ENCODE data around the gene ATP8A2. TPM values are rescaled to one million over a fixed set of nuclear protein-coding genes. Genes with fewer than 3 reads are reported as not detected.

The ATP8A2 gene
- total RNA-seq, 1 experiment from 2014 or later: not detected

DNA sequence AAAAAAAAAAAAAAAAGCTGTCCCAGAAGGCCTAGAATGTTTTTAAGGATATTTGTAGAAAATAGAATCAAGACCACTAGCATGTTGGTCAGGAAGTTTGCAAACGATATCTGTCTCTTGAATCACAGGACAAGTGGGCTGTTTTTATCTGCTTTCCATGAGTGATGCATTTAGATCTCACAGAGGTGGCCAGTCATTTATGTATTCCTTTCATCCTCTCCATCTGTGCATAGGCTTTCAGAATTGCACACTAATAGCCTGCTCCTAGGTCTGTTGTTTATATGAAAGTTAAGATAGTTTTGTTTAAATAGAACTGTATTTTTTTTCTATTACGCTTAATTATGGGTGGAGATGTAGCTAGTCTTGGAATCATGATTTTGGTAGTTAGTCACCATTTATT lies 390.5 kb downstream of the ATP8A2 start:
- TF ChIP-seq SIN3A (IDR thresholded peaks at IDR 0.05; ENCODE audit: borderline replicate concordance, insufficient read depth, low read depth, low read length) (no peak), TCF7L2 (IDR thresholded peaks at IDR 0.05; ENCODE audit: low read depth, low read length) (no peak), POLR2AphosphoS5 (IDR thresholded peaks at IDR 0.05; ENCODE audit: low read depth, low read length) (no peak)
- TF ChIP-seq, protein P1, sequence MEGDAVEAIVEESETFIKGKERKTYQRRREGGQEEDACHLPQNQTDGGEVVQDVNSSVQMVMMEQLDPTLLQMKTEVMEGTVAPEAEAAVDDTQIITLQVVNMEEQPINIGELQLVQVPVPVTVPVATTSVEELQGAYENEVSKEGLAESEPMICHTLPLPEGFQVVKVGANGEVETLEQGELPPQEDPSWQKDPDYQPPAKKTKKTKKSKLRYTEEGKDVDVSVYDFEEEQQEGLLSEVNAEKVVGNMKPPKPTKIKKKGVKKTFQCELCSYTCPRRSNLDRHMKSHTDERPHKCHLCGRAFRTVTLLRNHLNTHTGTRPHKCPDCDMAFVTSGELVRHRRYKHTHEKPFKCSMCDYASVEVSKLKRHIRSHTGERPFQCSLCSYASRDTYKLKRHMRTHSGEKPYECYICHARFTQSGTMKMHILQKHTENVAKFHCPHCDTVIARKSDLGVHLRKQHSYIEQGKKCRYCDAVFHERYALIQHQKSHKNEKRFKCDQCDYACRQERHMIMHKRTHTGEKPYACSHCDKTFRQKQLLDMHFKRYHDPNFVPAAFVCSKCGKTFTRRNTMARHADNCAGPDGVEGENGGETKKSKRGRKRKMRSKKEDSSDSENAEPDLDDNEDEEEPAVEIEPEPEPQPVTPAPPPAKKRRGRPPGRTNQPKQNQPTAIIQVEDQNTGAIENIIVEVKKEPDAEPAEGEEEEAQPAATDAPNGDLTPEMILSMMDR (IDR thresholded peaks at IDR 0.05): no peak
- TF ChIP-seq, protein P2, sequence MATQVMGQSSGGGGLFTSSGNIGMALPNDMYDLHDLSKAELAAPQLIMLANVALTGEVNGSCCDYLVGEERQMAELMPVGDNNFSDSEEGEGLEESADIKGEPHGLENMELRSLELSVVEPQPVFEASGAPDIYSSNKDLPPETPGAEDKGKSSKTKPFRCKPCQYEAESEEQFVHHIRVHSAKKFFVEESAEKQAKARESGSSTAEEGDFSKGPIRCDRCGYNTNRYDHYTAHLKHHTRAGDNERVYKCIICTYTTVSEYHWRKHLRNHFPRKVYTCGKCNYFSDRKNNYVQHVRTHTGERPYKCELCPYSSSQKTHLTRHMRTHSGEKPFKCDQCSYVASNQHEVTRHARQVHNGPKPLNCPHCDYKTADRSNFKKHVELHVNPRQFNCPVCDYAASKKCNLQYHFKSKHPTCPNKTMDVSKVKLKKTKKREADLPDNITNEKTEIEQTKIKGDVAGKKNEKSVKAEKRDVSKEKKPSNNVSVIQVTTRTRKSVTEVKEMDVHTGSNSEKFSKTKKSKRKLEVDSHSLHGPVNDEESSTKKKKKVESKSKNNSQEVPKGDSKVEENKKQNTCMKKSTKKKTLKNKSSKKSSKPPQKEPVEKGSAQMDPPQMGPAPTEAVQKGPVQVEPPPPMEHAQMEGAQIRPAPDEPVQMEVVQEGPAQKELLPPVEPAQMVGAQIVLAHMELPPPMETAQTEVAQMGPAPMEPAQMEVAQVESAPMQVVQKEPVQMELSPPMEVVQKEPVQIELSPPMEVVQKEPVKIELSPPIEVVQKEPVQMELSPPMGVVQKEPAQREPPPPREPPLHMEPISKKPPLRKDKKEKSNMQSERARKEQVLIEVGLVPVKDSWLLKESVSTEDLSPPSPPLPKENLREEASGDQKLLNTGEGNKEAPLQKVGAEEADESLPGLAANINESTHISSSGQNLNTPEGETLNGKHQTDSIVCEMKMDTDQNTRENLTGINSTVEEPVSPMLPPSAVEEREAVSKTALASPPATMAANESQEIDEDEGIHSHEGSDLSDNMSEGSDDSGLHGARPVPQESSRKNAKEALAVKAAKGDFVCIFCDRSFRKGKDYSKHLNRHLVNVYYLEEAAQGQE (IDR thresholded peaks at IDR 0.05; ENCODE audit: insufficient read depth in 1 of 2, low read depth in 2 of 2, low read length in 1 of 2): no peak
- ChIA-PET POLR2A (no interaction called here), CTCF (no interaction called here)
- intact Hi-C loops (cut with micrococcal nuclease; ENCODE audit: unreplicated experiment) (no loop called here), in situ Hi-C loops (cut with HindIII; ENCODE audit: low pct_unique_long_range_greater_than_20kb, low sequenced_read_pairs) (no loop called here)
- Histone ChIP-seq H3K36me3 (ENCODE audit: control insufficient read depth, insufficient read depth, low read length) (no peaks in the 10 kb centered on the region), H3K9me3 (ENCODE audit: control insufficient read depth, insufficient read depth, low read depth, low read length) (no peaks in the 10 kb centered on the region), H3K4me1 (ENCODE audit: control insufficient read depth, insufficient read depth, low read length) (no peaks in the 10 kb centered on the region), H3K27ac (ENCODE audit: low read length) (no peak overlapping the region), H3K27me3 (ENCODE audit: control insufficient read depth, insufficient read depth, low read length) (no peaks in the 10 kb centered on the region), H3K4me3 (ENCODE audit: low read depth in 2 of 2, low read length in 2 of 2) (no peak overlapping the region)
- no peak for DNase-seq (ENCODE audit: low read depth, low spot score)
- BruUV-seq (replicated peaks): no TSS peak
- no peak for ATAC-seq

DNA sequence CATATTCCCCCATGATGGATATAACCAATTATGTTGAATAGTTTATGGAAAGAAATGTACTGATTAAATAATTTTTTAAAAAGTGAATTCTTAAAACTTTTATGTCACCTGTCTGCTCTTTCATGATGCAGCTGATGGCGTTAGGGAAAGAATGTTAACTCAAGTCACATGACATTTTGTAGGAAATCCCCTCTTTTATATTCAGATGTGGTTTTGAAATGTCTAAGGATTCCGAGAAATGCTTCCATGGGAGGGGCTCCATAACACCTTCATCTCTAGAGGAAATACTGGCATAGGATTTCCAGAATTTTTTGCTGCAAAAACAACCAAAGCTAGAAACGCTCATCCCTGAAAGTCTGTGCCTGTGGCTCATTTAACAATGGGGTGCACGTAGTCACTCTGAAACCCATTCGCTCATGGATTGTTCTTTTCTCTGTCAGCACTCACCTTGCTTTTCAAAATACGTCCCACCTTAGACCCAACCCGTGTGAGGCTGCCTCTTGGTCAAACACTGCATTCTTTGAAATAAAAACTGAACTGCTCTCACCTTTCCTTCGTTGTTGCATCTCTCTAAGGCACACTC lies 391.1 kb downstream of the ATP8A2 start:
- Histone ChIP-seq H3K9me3 (ENCODE audit: control insufficient read depth, insufficient read depth, low read depth, low read length) (no peaks in the 10 kb centered on the region), H3K36me3 (ENCODE audit: control insufficient read depth, insufficient read depth, low read length) (no peaks in the 10 kb centered on the region), H3K4me1 (ENCODE audit: control insufficient read depth, insufficient read depth, low read length) (no peaks in the 10 kb centered on the region), H3K4me3 (ENCODE audit: low read depth in 2 of 2, low read length in 2 of 2) (no peak overlapping the region), H3K27me3 (ENCODE audit: control insufficient read depth, insufficient read depth, low read length) (no peaks in the 10 kb centered on the region), H3K27ac (ENCODE audit: low read length) (no peak overlapping the region)
- no peak for ATAC-seq
- POLR2A ChIA-PET: no interaction called here
- intact Hi-C loops (cut with micrococcal nuclease; ENCODE audit: unreplicated experiment) (no loop called here), in situ Hi-C loops (cut with HindIII; ENCODE audit: low pct_unique_long_range_greater_than_20kb, low sequenced_read_pairs) (no loop called here)
- CTCF ChIA-PET: no interaction called here
- DNase-seq (ENCODE audit: low read depth, low spot score): no peak
- TF ChIP-seq POLR2AphosphoS5 (IDR thresholded peaks at IDR 0.05; ENCODE audit: low read depth, low read length) (no peak), TCF7L2 (IDR thresholded peaks at IDR 0.05; ENCODE audit: low read depth, low read length) (no peak), SIN3A (IDR thresholded peaks at IDR 0.05; ENCODE audit: borderline replicate concordance, insufficient read depth, low read depth, low read length) (no peak)
- TF ChIP-seq, protein P2 (IDR thresholded peaks at IDR 0.05; ENCODE audit: insufficient read depth in 1 of 2, low read depth in 2 of 2, low read length in 1 of 2): no peak
- TF ChIP-seq, protein P1 (IDR thresholded peaks at IDR 0.05): no peak
- BruUV-seq (replicated peaks): no TSS peak

All from Panc1 (cell line).